IMR-90 (cell line): ENCODE measurements around the gene GFY. TPM values are rescaled to one million over a fixed set of nuclear protein-coding genes. Genes with fewer than 3 reads are reported as not detected.

Experiments
- ATAC-seq: fragments of 200-7000 bp; cut with Tn5 transposase; 2 replicates; pipeline ENCODE4 v1.9.1; 2020; ENCODE audit warnings: low read depth, mild to moderate bottlenecking, moderate library complexity
- BruUV-seq: library from RNA; stranded (reverse); fragments of 400-500 nt; replicated peaks from 2 replicates; lab custom pipeline; 2021; lab: Mats Ljungman, UMichigan
- CTCF ChIA-PET: fragments of 300-600 bp; formaldehyde crosslinking; extraction: SDS; loops from one replicate; lab custom pipeline; 2021; ENCODE audit warnings: antibody characterized with exemption; lab: Yijun Ruan, JAX
- POLR2A ChIA-PET: fragments of 300-600 bp; sonication (Branson Sonifier 250); formaldehyde crosslinking; loops from one replicate; lab custom pipeline; 2022; ENCODE audit warnings: antibody characterized with exemption; ENCODE audit not compliant: unreplicated experiment; lab: Charles Lee
- DNase-seq: peaks from one replicate; pipeline ENCODE4 v3.0.0; 2013
- H2AFZ ChIP-seq: replicated peaks from 2 replicates; pipeline ENCODE3; 2013; ENCODE audit warnings: low read length, mild to moderate bottlenecking; ENCODE audit not compliant: poor library complexity
- H2AK5ac ChIP-seq: 2 replicates; pipeline ENCODE4 v1.6.1; 2013; ENCODE audit warnings: low read depth, low read length, inconsistent platforms
- H2AK9ac ChIP-seq: replicated peaks from 2 replicates; pipeline ENCODE3; 2013; ENCODE audit warnings: mild to moderate bottlenecking, low read depth, low read length, moderate library complexity; ENCODE audit not compliant: poor library complexity
- H2BK120ac ChIP-seq: 2 replicates; pipeline ENCODE4 v1.6.1; 2013; ENCODE audit warnings: low read depth, low read length, inconsistent platforms
- H2BK15ac ChIP-seq: 3 replicates; pipeline ENCODE4 v1.6.1; 2013; ENCODE audit warnings: low read depth, low read length, inconsistent platforms
- H2BK20ac ChIP-seq: 2 replicates; pipeline ENCODE4 v1.6.1; 2013; ENCODE audit warnings: low read depth, mild to moderate bottlenecking, inconsistent platforms, low read length, moderate library complexity
- H2BK5ac ChIP-seq: 2 replicates; pipeline ENCODE4 v1.6.1; 2013; ENCODE audit warnings: mild to moderate bottlenecking, low read depth, low read length, inconsistent platforms; ENCODE audit not compliant: poor library complexity, severe bottlenecking
- H3K14ac ChIP-seq: replicated peaks from 2 replicates; pipeline ENCODE4 v1.6.1; 2013; ENCODE audit warnings: low read depth, low read length, inconsistent platforms
- H3K18ac ChIP-seq: 2 replicates; pipeline ENCODE4 v1.6.1; 2013; ENCODE audit warnings: low read depth, low read length, control low read depth
- H3K23ac ChIP-seq: 2 replicates; pipeline ENCODE4 v1.6.1; 2013; ENCODE audit warnings: low read depth, low read length, inconsistent platforms
- H3K27ac ChIP-seq: 2 replicates; pipeline ENCODE4 v1.5.1; 2013; ENCODE audit warnings: mild to moderate bottlenecking, control low read depth, low read length; ENCODE audit not compliant: insufficient read depth
- H3K27me3 ChIP-seq: 2 replicates; pipeline ENCODE4 v1.6.1; 2013; ENCODE audit warnings: low read length; ENCODE audit not compliant: control insufficient read depth, insufficient read depth
- H3K36me3 ChIP-seq: 2 replicates; pipeline ENCODE4 v1.6.1; 2013; ENCODE audit warnings: low read length, mixed read lengths; ENCODE audit not compliant: control insufficient read depth, insufficient read depth
- H3K4ac ChIP-seq: 2 replicates; pipeline ENCODE4 v1.6.1; 2013; ENCODE audit warnings: low read depth, low read length, inconsistent platforms
- H3K4me1 ChIP-seq: 2 replicates; pipeline ENCODE4 v1.6.1; 2013; ENCODE audit warnings: low read length, mixed read lengths; ENCODE audit not compliant: control insufficient read depth, insufficient read depth
- H3K4me2 ChIP-seq: 2 replicates; pipeline ENCODE4 v1.6.1; 2013; ENCODE audit warnings: low read depth, mild to moderate bottlenecking, control low read depth, low read length, moderate library complexity
- H3K4me3 ChIP-seq: 2 replicates; pipeline ENCODE4 v1.5.1; 2013; ENCODE audit warnings: low read depth, mild to moderate bottlenecking, control low read depth, low read length, moderate library complexity; ENCODE audit not compliant: insufficient read depth
- H3K56ac ChIP-seq: 2 replicates; pipeline ENCODE4 v1.6.1; 2013; ENCODE audit warnings: low read length, inconsistent platforms; ENCODE audit not compliant: insufficient read depth; ENCODE audit errors: extremely low read depth
- H3K79me1 ChIP-seq, 2 experiments: 2 replicates each; pipeline ENCODE4 v1.6.1; 2013; ENCODE audit warnings: low read length in 2 of 2, inconsistent platforms in 1 of 2, low read depth in 1 of 2
- H3K9ac ChIP-seq: 2 replicates; pipeline ENCODE4 v1.6.1; 2013; ENCODE audit warnings: low read depth, low read length, control low read depth
- H3K9me1 ChIP-seq: 2 replicates; pipeline ENCODE4 v1.6.1; 2013; ENCODE audit warnings: low read length, inconsistent platforms; ENCODE audit not compliant: insufficient read depth
- H3K9me3 ChIP-seq: 2 replicates; pipeline ENCODE4 v1.6.1; 2013; ENCODE audit warnings: low read length; ENCODE audit not compliant: control insufficient read depth, insufficient read depth
- H4K20me1 ChIP-seq: 2 replicates; pipeline ENCODE4 v1.6.1; 2013; ENCODE audit warnings: low read length, inconsistent platforms; ENCODE audit not compliant: insufficient read depth
- H4K5ac ChIP-seq: 2 replicates; pipeline ENCODE4 v1.6.1; 2013; ENCODE audit warnings: mild to moderate bottlenecking, low read depth, low read length, control low read depth
- H4K8ac ChIP-seq, 2 experiments: 2 replicates each; pipeline ENCODE4 v1.6.1; 2013; ENCODE audit warnings: low read depth in 2 of 2, low read length in 2 of 2, control low read depth in 1 of 2, inconsistent platforms in 1 of 2
- H4K91ac ChIP-seq: 2 replicates; pipeline ENCODE4 v1.6.1; 2013; ENCODE audit warnings: low read depth, low read length, inconsistent platforms; ENCODE audit not compliant: insufficient read depth
- BHLHE40 ChIP-seq: fragments of 150-350 bp; IDR thresholded peaks from 2 replicates; pipeline ENCODE4 v1.6.1; 2016; ENCODE audit warnings: mild to moderate bottlenecking, low read depth, low read length
- ELK1 ChIP-seq: fragments of 150-350 bp; IDR thresholded peaks from 2 replicates; pipeline ENCODE4 v1.6.1; 2016; ENCODE audit warnings: low read depth, mild to moderate bottlenecking, low read length, moderate library complexity, borderline replicate concordance
- RCOR1 ChIP-seq: IDR thresholded peaks from 2 replicates; pipeline ENCODE4 v1.6.1; 2012; ENCODE audit warnings: mild to moderate bottlenecking, low read length, improper control_type of control experiment; ENCODE audit not compliant: insufficient replicate concordance
- SMC3 ChIP-seq: fragments of 150-350 bp; IDR thresholded peaks from 2 replicates; pipeline ENCODE4 v1.6.1; 2016; ENCODE audit warnings: low read depth, mild to moderate bottlenecking, antibody characterized with exemption, low read length, moderate library complexity
- WGBS, 2 experiments: methylation state at CpG; one replicate each; pipeline versions ENCODE4 v1.1.5 to v1.1.7; 2013; ENCODE audit warnings: missing lambda C conversion rate in 2 of 2; ENCODE audit not compliant: insufficient read length in 1 of 2; ENCODE audit errors: extremely low coverage in 2 of 2; 5-methylcytosine and 5-hydroxymethylcytosine counted together
- dilution Hi-C: fragments of 300-500 bp; cut with HindIII; formaldehyde crosslinking; loops from one replicate; pipeline ENCODE4 v1.14.3; 2018; ENCODE audit warnings: low sequenced_read_pairs; ENCODE audit not compliant: unreplicated experiment
- in situ Hi-C: fragments of 300-500 bp; cut with MboI; formaldehyde crosslinking; loops from 3 replicates; pipeline ENCODE4 v1.14.3; 2019; ENCODE audit warnings: low sequenced_read_pairs, inconsistent platforms, mixed read lengths
- intact Hi-C: fragments of 100-400 bp; cut with micrococcal nuclease; formaldehyde crosslinking; loops from 2 replicates; pipeline ENCODE4 v1.10.0; 2022
- polyA plus RNA-seq, 3 experiments: library from polyadenylated mRNA; depleted of rRNA; stranded (reverse); fragments of >200 nt; gene quantifications; 2 replicates each; pipeline ENCODE4 v1.2.3, GENCODE V29; 2012; ENCODE audit warnings: low replicate concordance in 1 of 3
- total RNA-seq: library from RNA; depleted of rRNA; stranded (reverse); fragments of >200 nt; gene quantifications from 2 replicates; pipeline ENCODE4 v1.2.3, GENCODE V29; 2012

GFY gene
- total and polyA plus RNA-seq, 2 of the 4 experiments (the other 2 are of a cell fraction) = not detected

- no peak overlapping the region for H3K4me3 ChIP-seq
- in situ Hi-C loops = no loop called here
- BruUV-seq = no TSS peak
- WGBS, 2 experiments = no CpG with 5 or more reads among the region's 3 CpGs
- no peak overlapping the region for H4K8ac ChIP-seq
- H3K23ac ChIP-seq = no peak overlapping the region
- no peak overlapping the region for H3K4me2 ChIP-seq
- no peaks in the 10 kb centered on the region for H3K4me1 ChIP-seq
- no peaks in the 10 kb centered on the region for H4K20me1 ChIP-seq
- no peaks in the 10 kb centered on the region for H3K79me1 ChIP-seq
- intact Hi-C loops = no loop called here
- H4K5ac ChIP-seq = no peak overlapping the region
- POLR2A ChIA-PET = interaction anchor here (0.6 kb wide), 1 partner anchor 45 kb away, joined by 10 read pairs; the partner anchor contains the start of gene CD37
- H4K91ac ChIP-seq = no peak overlapping the region
- no peak overlapping the region for H3K4ac ChIP-seq
- no peak overlapping the region for H2AK9ac ChIP-seq
- DNase-seq = no peak
- dilution Hi-C loops = no loop called here
- H2AK5ac ChIP-seq = no peak overlapping the region
- H3K36me3 ChIP-seq = no peaks in the 10 kb centered on the region
- ATAC-seq = no peak
- no peak overlapping the region for H2BK5ac ChIP-seq
- H2AFZ ChIP-seq = no peak overlapping the region
- no peak overlapping the region for H3K14ac ChIP-seq
- H3K9ac ChIP-seq = no peak overlapping the region
- no peak overlapping the region for H3K27ac ChIP-seq
- H3K56ac ChIP-seq = no peak overlapping the region
- CTCF ChIA-PET = no interaction called here
- peaks cover 6% of the 10 kb centered on the region for H3K9me3 ChIP-seq
- no peak overlapping the region for H2BK120ac ChIP-seq
- no peak overlapping the region for H2BK20ac ChIP-seq
- TF ChIP-seq ELK1 (no peak), BHLHE40 (no peak), SMC3 (no peak), RCOR1 (no peak)
- H3K9me1 ChIP-seq = no peaks in the 10 kb centered on the region
- peaks cover 21% of the 10 kb centered on the region for H3K27me3 ChIP-seq
- no peak overlapping the region for H2BK15ac ChIP-seq
- no peak overlapping the region for H3K18ac ChIP-seq
Observed at GRCh38 chr19:49380391-49380790, 44.8 kb upstream of the GFY start.
